BJ (cell line): ENCODE results near the gene SLC32A1. TPM values are rescaled to one million over a fixed set of nuclear protein-coding genes. Genes with fewer than 3 reads are reported as not detected.

Experiments used
- CTCF ChIA-PET: fragments of 350-600 bp; formaldehyde crosslinking; extraction: SDS; loops from one replicate; lab custom pipeline; 2021; ENCODE audit warnings: antibody characterized with exemption, inconsistent platforms; lab: Yijun Ruan, JAX
- POLR2A ChIA-PET: fragments of 300-600 bp; sonication (Branson Sonifier 250); formaldehyde crosslinking; extraction: SDS; loops from one replicate; lab custom pipeline; 2021; ENCODE audit warnings: antibody characterized with exemption; lab: Charles Lee
- DNase-seq: peaks from one replicate; pipeline ENCODE4 v3.0.0-alpha.2; 2011; ENCODE audit warnings: low read depth
- H3K27me3 ChIP-seq: 2 replicates; pipeline ENCODE4 v1.6.0; 2011; ENCODE audit warnings: low read length; ENCODE audit not compliant: control insufficient read depth, insufficient read depth
- H3K36me3 ChIP-seq: 2 replicates; pipeline ENCODE4 v1.5.1; 2011; ENCODE audit warnings: low read length; ENCODE audit not compliant: control insufficient read depth, insufficient read depth
- H3K4me3 ChIP-seq: 2 replicates; pipeline ENCODE4 v1.5.1; 2011; ENCODE audit warnings: low read depth, mild to moderate bottlenecking, control low read depth, low read length
- polyA plus RNA-seq: library from polyadenylated mRNA; depleted of rRNA; stranded (reverse); fragments of >200 nt; gene quantifications from 2 replicates; pipeline ENCODE4 v1.2.3, GENCODE V29; 2011
- TF ChIP-seq, protein P1 (sequence below): IDR thresholded peaks from 2 replicates; pipeline ENCODE4 v1.5.1; 2011; ENCODE audit warnings: low read depth, mild to moderate bottlenecking, control low read depth, inconsistent platforms, low read length, moderate library complexity; ENCODE audit not compliant: insufficient read depth

Gene SLC32A1
- polyA plus RNA-seq, 1 experiment = not detected

DNA sequence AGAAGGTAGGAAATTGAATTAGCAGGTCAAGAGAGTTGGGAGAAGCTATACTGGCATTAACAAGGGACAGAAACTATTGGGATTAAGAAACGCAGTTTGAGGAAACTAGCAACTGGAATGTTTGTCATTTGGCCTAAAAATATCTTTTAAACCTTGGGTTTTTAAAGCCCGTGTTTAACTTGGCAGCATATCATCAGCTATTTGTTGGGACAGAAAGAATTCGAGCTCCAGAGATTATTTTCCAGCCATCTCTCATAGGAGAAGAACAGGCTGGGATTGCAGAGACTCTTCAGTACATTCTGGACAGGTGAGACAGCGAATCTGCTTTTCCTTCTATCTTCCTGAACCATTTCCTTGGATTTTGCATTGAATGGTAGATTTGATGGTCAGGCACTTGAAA is 41.8 kb downstream of the SLC32A1 start:
- H3K27me3 ChIP-seq = no peaks in the 10 kb centered on the region
- no peak overlapping the region for H3K4me3 ChIP-seq
- TF ChIP-seq, protein P1, sequence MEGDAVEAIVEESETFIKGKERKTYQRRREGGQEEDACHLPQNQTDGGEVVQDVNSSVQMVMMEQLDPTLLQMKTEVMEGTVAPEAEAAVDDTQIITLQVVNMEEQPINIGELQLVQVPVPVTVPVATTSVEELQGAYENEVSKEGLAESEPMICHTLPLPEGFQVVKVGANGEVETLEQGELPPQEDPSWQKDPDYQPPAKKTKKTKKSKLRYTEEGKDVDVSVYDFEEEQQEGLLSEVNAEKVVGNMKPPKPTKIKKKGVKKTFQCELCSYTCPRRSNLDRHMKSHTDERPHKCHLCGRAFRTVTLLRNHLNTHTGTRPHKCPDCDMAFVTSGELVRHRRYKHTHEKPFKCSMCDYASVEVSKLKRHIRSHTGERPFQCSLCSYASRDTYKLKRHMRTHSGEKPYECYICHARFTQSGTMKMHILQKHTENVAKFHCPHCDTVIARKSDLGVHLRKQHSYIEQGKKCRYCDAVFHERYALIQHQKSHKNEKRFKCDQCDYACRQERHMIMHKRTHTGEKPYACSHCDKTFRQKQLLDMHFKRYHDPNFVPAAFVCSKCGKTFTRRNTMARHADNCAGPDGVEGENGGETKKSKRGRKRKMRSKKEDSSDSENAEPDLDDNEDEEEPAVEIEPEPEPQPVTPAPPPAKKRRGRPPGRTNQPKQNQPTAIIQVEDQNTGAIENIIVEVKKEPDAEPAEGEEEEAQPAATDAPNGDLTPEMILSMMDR = no peak
- POLR2A ChIA-PET = no interaction called here
- DNase-seq = no peak
- H3K36me3 ChIP-seq = peaks cover 3% of the 10 kb centered on the region
- CTCF ChIA-PET = interaction anchor here (1.1 kb wide), 1 partner anchor 14 kb away, joined by 5 read pairs; no protein-coding TSS in a partner anchor

DNA sequence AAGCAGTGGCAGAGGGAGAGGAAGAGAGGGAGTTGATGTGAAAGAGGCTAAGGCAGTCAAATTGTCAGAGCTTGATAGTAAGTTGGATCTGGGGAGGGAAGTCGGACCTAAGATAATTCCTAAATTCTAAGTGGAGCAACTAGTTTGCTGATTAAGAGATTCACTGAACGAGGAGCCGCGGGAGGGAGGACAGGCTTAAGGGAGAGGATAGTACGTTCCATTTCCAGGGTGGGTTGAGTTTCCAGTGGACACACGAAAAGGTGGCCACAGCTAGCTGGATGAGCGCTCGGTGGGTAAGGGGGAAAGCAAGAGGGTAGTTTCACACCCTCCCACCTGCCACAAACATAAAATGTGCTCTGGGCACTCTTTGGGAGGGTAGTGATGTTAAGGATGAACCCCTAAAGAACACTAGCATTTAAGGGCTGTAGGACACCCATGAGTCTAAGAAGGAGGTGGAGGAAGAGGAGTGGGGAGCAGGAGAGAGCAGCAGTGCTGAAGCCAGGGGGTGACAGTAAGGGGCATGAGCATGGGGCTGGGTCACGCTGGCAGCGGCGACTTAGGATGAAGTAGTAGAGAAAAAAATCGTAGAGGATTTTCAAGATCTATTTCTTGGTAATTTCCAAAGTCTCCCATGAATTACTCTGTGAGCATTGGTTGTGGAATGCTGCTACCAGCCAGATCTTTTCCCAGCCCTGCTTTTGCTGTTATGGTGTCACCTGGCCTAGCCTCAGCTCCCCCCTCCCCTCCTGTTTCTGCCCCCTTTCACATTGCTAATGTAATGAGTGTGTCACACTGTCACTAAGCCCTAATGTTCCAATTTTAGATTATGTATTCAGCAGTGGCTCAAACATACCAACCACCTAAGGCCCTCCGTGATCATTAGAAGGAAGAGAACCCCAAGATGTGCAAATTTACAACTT is 45.4 kb downstream of the SLC32A1 start:
- CTCF ChIA-PET = interaction anchor here (1.1 to 2.3 kb wide), 2 partner anchors 18 to 43 kb away, joined by 3 to 8 read pairs; no protein-coding TSS in a partner anchor
- TF ChIP-seq, protein P1 = no peak
- H3K36me3 ChIP-seq = peaks cover 9% of the 10 kb centered on the region
- no peak for DNase-seq
- POLR2A ChIA-PET = no interaction called here
- H3K27me3 ChIP-seq = no peaks in the 10 kb centered on the region
- no peak overlapping the region for H3K4me3 ChIP-seq

DNA sequence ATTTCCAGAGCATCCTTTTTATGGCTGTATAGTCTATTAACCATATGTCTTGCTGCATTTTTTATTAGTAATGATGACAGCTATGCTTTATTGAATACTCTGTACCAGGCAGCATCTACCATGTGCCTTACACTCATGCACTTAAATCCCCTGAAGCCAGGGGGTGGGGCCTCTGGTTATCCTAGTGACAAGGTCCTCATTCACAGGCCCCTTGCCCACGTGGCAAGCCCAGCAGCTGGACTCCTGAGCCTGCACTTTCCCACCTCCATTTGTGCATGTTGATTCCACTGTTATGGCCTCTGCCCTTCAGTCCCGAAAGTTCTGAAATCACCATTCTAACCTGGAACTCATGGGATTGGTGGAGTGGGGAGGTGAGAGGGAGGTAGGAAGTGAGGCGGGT is 46.3 kb downstream of the SLC32A1 start:
- Histone ChIP-seq H3K4me3 (no peak overlapping the region), H3K27me3 (no peaks in the 10 kb centered on the region), H3K36me3 (peaks cover 9% of the 10 kb centered on the region)
- DNase-seq = no peak
- CTCF ChIA-PET = interaction anchor here (1.1 kb wide), 1 partner anchor 44 kb away, joined by 3 read pairs; no protein-coding TSS in a partner anchor
- POLR2A ChIA-PET = no interaction called here
- TF ChIP-seq, protein P1 = no peak

DNA sequence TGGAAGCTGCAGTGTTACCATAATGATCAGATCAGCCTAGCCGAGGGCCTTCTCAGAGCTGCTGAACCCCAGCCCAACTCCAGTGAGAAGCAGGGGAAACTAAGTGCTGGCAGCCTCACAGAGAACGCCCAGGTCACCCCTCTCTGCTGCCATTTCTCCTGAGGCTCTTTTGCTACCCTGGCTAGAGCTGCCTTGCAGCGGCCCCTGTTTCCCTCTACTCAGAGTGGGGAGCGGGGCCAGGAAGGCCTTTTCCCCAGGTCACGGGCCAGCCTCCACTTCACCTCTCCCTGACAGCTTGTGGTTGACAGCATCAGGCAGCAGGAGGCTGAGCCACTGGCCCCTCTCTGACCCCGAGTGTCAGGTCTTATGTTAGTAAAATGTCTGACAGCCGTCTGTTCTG is 46.7 kb downstream of the SLC32A1 start:
- ChIA-PET CTCF (interaction anchor here (0.7 kb wide), 1 partner anchor 19 kb away, joined by 3 read pairs; no protein-coding TSS in a partner anchor), POLR2A (no interaction called here)
- H3K27me3 ChIP-seq = no peaks in the 10 kb centered on the region
- DNase-seq = no peak
- TF ChIP-seq, protein P1 = no peak
- H3K36me3 ChIP-seq = peaks cover 9% of the 10 kb centered on the region
- H3K4me3 ChIP-seq = no peak overlapping the region

DNA sequence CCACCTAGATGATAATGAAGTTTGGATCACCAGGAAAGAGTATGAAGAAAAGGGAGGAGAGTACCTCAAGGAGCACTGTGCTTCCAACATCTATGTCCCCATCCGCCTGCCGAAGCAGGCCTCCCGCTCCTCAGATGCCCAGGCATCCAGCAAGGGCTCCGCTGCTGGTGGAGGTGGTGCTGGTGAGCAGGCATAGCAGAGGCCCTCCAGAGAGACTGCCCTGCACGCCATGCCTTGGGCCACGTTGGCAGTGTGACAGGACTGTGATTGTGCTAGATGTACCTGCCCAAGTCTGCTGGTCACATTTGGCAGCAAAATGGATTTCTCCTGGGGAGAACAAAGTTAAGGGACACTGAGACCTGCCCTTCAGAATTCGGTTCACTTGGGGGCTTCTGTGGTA is 47.3 kb downstream of the SLC32A1 start:
- no peak overlapping the region for H3K4me3 ChIP-seq
- TF ChIP-seq, protein P1 = no peak
- POLR2A ChIA-PET = no interaction called here
- CTCF ChIA-PET = interaction anchor here (0.7 kb wide), 1 partner anchor 20 kb away, joined by 3 read pairs; no protein-coding TSS in a partner anchor
- no peaks in the 10 kb centered on the region for H3K27me3 ChIP-seq
- no peak for DNase-seq
- peaks cover 9% of the 10 kb centered on the region for H3K36me3 ChIP-seq
